GM23338 (cell line): ENCODE measurements around the gene FREY1.

Experiments used
- CTCF ChIP-seq, 2 experiments: fragments of 200-600 bp in 1 of 2; sonication (generic) in 1 of 2; conservative IDR thresholded peaks; 2 replicates each; pipeline versions ENCODE4 v1.5.1 to v1.6.1; 2016 to 2017; ENCODE audit warnings: antibody characterized with exemption in 2 of 2, low read depth in 2 of 2, mild to moderate bottlenecking in 2 of 2, moderate library complexity in 1 of 2
- EZH2 ChIP-seq: fragments of 200-600 bp; sonication (generic); IDR thresholded peaks from one replicate; pipeline ENCODE4 v1.8.0; 2017; ENCODE audit warnings: antibody characterized with exemption, mild to moderate bottlenecking, low read depth; ENCODE audit not compliant: unreplicated experiment
- NANOG ChIP-seq: IDR thresholded peaks from 2 replicates; pipeline ENCODE4 v1.6.1; 2016; ENCODE audit warnings: antibody characterized with exemption, borderline replicate concordance
- POLR2AphosphoS5 ChIP-seq: IDR thresholded peaks from 2 replicates; pipeline ENCODE4 v1.6.1; 2016; ENCODE audit warnings: antibody characterized with exemption, low read depth

GRCh38 chr11:45942381-45942780, 35.3 kb upstream of the FREY1 start:
- no peak for TF ChIP-seq EZH2
- TF ChIP-seq CTCF (conservative IDR thresholded peaks at IDR 0.05; ENCODE audit: low read depth in 2 of 2), result no peak
- TF ChIP-seq NANOG, result no peak
- no peak for TF ChIP-seq POLR2AphosphoS5
